Natural killer cell (primary cell): Measurements from ENCODE around the gene GLIS1. TPM values are rescaled to one million over a fixed set of nuclear protein-coding genes. Genes with fewer than 3 reads are reported as not detected.

Source experiments
- ATAC-seq, 3 donors: fragments of 150-1000 bp in 2 of 3; fragments of 200-7000 bp in 1 of 3; cut with Tn5 transposase; 1 replicate in 1 of 3; 2 replicates in 2 of 3; pipeline ENCODE4 v1.10.0; 2021; ENCODE audit warnings: mild to moderate bottlenecking in 2 of 3, moderate library complexity in 2 of 3
- DNase-seq, 2 donors: peaks; one replicate each; pipeline versions ENCODE4 v3.0.0 to v3.0.0-alpha.2; 2013 to 2021; ENCODE audit warnings: mixed read lengths in 1 of 2
- H3K27ac ChIP-seq: one replicate; pipeline ENCODE4 v1.5.1; 2013; ENCODE audit warnings: mild to moderate bottlenecking, low read length
- H3K27me3 ChIP-seq: one replicate; pipeline ENCODE4 v1.6.1; 2013; ENCODE audit warnings: low read length; ENCODE audit not compliant: control insufficient read depth, insufficient read depth
- H3K36me3 ChIP-seq: one replicate; pipeline ENCODE4 v1.6.1; 2013; ENCODE audit warnings: low read length; ENCODE audit not compliant: control insufficient read depth, insufficient read depth
- H3K4me1 ChIP-seq: one replicate; pipeline ENCODE4 v1.6.1; 2013; ENCODE audit warnings: low read length; ENCODE audit not compliant: control insufficient read depth, insufficient read depth
- H3K4me3 ChIP-seq: one replicate; pipeline ENCODE4 v1.5.1; 2013; ENCODE audit warnings: low read length
- H3K9me3 ChIP-seq: one replicate; pipeline ENCODE4 v1.6.1; 2013; ENCODE audit warnings: low read length; ENCODE audit not compliant: control insufficient read depth, insufficient read depth
- H3K27ac Mint-ChIP-seq, 2 donors: one replicate each; pipeline ENCODE4 v1.8.0; 2022; ENCODE audit warnings: mild to moderate bottlenecking in 2 of 2, mixed read lengths in 2 of 2, moderate library complexity in 1 of 2
- H3K27me3 Mint-ChIP-seq, 2 donors: one replicate each; pipeline ENCODE4 v1.8.0; 2022; ENCODE audit warnings: low read depth in 2 of 2, mixed read lengths in 2 of 2
- H3K36me3 Mint-ChIP-seq: one replicate; pipeline ENCODE4 v1.8.0; 2022; ENCODE audit warnings: mixed read lengths
- H3K4me1 Mint-ChIP-seq, 2 donors: one replicate each; pipeline ENCODE4 v1.8.0; 2022; ENCODE audit warnings: mixed read lengths in 2 of 2
- H3K4me3 Mint-ChIP-seq: one replicate; pipeline ENCODE4 v1.8.0; 2022; ENCODE audit warnings: mild to moderate bottlenecking, moderate library complexity, mixed read lengths
- H3K9me3 Mint-ChIP-seq, 2 donors: one replicate each; pipeline ENCODE4 v1.8.0; 2022; ENCODE audit warnings: mixed read lengths in 2 of 2
- WGBS: methylation state at CpG from one replicate; pipeline ENCODE4 v1.1.7; 2013; ENCODE audit warnings: missing lambda C conversion rate; ENCODE audit not compliant: insufficient coverage; 5-methylcytosine and 5-hydroxymethylcytosine counted together
- intact Hi-C: fragments of 100-400 bp; cut with micrococcal nuclease; formaldehyde crosslinking; loops from one replicate; pipeline ENCODE4 v1.14.2; 2022
- total RNA-seq, 4 donors: library from RNA; stranded (reverse); fragments of 120-200 nt in 1 of 4; gene quantifications; one replicate each; pipeline versions ENCODE4 v1.2.3 to v1.2.4, GENCODE V29; 2013 to 2022
- TF ChIP-seq, protein P1 (sequence below): fragments of 200-600 bp; IDR thresholded peaks from one replicate; pipeline ENCODE4 v1.8.0; 2022; ENCODE audit warnings: antibody characterized with exemption

Gene GLIS1
- total RNA-seq, 3 donors from 2014 or later (not counting 1 experiment from before 2014, with no cell fraction given), result not detected

DNA sequence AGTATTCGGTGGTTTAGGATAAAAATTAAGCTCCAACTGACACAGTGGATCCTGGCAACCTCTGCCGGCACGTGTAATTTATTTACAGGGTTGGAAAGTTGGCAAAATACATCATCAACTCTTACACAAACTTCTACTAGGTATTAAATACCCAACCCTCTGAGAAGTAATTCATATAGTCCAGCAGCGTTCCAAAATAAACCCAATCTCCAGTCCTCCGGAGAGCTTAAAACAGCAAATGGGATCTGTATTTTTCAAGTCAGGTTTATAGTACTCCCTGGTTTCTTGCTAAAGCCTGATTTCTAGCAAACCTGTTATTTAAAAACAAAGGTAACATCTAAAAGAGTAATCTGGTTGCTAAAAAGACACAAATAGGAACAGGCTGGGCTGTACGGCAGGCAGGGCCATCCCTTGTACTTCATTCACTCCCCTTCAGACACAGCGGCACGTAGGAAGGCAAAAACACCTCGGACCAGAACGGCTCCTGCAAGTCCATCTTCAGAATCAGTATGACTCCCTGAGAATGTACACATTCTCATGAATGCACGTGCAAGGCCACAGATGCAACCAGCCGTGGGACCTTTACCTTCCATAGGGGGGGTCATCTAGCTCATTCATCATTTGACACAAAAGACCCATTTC, 8.6 kb downstream of the GLIS1 start:
- no peak overlapping the region for H3K27ac Mint-ChIP-seq
- WGBS, result 89% methylated on average over 12 of the region's 12 CpGs
- H3K27me3 Mint-ChIP-seq, result peaks cover 23 to 35% of the 10 kb centered on the region in 2 donors
- no peaks in the 10 kb centered on the region for H3K9me3 Mint-ChIP-seq
- Histone ChIP-seq H3K27ac (no peak overlapping the region), H3K27me3 (no peaks in the 10 kb centered on the region), H3K9me3 (no peaks in the 10 kb centered on the region), H3K4me3 (no peak overlapping the region), H3K36me3 (no peaks in the 10 kb centered on the region), H3K4me1 (no peaks in the 10 kb centered on the region)
- H3K36me3 Mint-ChIP-seq, result no peaks in the 10 kb centered on the region
- intact Hi-C loops, result no loop called here
- no peak overlapping the region for H3K4me3 Mint-ChIP-seq
- ATAC-seq, result no peak
- DNase-seq, result no peak
- no peaks in the 10 kb centered on the region for H3K4me1 Mint-ChIP-seq
- TF ChIP-seq, protein P1, sequence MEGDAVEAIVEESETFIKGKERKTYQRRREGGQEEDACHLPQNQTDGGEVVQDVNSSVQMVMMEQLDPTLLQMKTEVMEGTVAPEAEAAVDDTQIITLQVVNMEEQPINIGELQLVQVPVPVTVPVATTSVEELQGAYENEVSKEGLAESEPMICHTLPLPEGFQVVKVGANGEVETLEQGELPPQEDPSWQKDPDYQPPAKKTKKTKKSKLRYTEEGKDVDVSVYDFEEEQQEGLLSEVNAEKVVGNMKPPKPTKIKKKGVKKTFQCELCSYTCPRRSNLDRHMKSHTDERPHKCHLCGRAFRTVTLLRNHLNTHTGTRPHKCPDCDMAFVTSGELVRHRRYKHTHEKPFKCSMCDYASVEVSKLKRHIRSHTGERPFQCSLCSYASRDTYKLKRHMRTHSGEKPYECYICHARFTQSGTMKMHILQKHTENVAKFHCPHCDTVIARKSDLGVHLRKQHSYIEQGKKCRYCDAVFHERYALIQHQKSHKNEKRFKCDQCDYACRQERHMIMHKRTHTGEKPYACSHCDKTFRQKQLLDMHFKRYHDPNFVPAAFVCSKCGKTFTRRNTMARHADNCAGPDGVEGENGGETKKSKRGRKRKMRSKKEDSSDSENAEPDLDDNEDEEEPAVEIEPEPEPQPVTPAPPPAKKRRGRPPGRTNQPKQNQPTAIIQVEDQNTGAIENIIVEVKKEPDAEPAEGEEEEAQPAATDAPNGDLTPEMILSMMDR, result no peak

DNA sequence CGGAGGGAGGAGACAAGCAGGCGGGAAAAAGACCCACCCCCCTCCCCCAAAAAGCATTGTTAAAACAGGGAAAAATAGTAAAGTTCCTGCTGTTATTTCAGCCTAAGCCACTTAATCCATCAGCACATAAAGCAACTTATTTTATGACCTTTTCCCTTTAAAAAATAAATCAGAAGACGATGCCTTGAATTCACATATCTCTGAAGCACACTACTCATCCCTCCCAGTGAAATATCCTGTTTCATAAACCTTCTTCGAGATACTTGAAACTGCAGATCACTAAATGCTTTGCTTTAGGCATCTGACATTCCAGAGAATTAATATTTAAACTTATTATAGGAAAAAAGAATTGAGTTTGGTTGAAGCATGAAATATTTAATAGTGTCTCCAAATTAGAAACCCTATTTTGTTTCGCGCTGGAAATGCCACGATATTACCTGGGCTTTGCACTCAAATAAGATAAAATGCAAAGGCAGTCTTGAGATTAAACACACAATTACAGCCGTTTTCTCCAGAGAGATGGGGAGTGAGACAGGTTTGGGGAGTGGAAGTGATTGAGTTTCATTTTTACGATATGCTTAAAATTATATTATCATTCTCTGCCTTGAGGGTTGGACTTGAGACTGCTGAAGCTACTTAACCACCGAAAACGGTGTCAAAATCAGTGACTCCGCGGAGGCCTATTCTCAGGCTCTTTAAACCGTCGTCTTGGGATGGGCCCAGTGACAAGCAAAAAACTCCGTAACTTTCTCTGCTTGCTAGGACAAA, 9.3 kb downstream of the GLIS1 start:
- WGBS, result 90% methylated on average over 13 of the region's 16 CpGs
- no peaks in the 10 kb centered on the region for H3K4me1 Mint-ChIP-seq

DNA sequence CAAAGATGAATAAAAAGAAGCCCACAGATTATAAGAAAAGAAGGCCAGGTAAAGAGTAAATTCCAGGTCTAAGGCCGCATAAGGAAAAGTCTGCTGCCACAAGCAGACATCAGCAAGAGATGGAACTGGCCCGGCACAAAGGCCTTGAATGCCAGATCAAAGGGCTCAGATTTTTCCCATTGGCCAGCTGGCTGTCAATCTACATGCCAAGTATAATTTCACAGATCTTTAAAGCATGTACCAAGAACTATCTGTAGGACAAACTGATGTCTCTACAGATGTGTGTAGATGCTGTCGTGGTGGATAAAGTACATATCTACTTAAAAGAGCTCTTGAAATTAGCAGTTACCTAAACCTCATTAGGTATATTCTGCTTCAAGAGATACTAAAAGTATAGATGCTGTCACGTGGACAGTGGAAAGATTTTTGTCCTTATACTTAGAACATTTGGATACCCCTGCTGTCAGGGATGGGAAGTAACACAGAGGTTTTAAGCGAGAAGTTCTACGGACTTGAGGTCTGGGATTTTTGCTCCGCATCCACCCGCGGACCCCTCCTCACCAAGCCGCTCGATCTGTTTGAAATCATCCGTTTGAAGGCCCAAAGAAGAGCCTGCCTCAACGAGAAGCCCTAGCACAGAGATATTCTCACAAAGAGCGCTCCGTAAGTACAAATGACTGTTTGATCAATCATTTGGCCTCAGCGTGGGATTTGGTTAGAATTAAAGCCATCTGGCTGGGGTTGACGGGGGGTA, 10.1 kb downstream of the GLIS1 start:
- Histone ChIP-seq H3K4me3 (no peak overlapping the region), H3K27ac (no peak overlapping the region), H3K4me1 (no peaks in the 10 kb centered on the region), H3K9me3 (no peaks in the 10 kb centered on the region), H3K27me3 (no peaks in the 10 kb centered on the region), H3K36me3 (no peaks in the 10 kb centered on the region)
- no peaks in the 10 kb centered on the region for H3K9me3 Mint-ChIP-seq
- TF ChIP-seq, protein P1, result no peak
- 94% methylated on average over 16 of the region's 17 CpGs for WGBS
- intact Hi-C loops, result no loop called here
- no peak for ATAC-seq
- H3K4me3 Mint-ChIP-seq, result no peak overlapping the region
- peaks cover 13 to 21% of the 10 kb centered on the region in 2 donors for H3K27me3 Mint-ChIP-seq
- no peak for DNase-seq
- H3K36me3 Mint-ChIP-seq, result no peaks in the 10 kb centered on the region
- no peaks in the 10 kb centered on the region for H3K4me1 Mint-ChIP-seq
- no peak overlapping the region for H3K27ac Mint-ChIP-seq

More for the DNA sequence above, 9.3 kb downstream of the GLIS1 start:
- no peak for ATAC-seq
- no peaks in the 10 kb centered on the region for H3K4me1 ChIP-seq
- H3K4me3 ChIP-seq, result no peak overlapping the region
- no peaks in the 10 kb centered on the region for H3K36me3 ChIP-seq
- TF ChIP-seq, protein P1, result no peak
- H3K4me3 Mint-ChIP-seq, result no peak overlapping the region
- H3K27me3 Mint-ChIP-seq, result peaks cover 16 to 28% of the 10 kb centered on the region in 2 donors
- no peaks in the 10 kb centered on the region for H3K36me3 Mint-ChIP-seq
- no peak overlapping the region for H3K27ac ChIP-seq
- intact Hi-C loops, result no loop called here
- DNase-seq, result no peak
- no peak overlapping the region for H3K27ac Mint-ChIP-seq
- no peaks in the 10 kb centered on the region for H3K27me3 ChIP-seq
- no peaks in the 10 kb centered on the region for H3K9me3 Mint-ChIP-seq
- H3K9me3 ChIP-seq, result no peaks in the 10 kb centered on the region
